NCI-H748 treated with DMSO at 0.1 percent for 48 hours (cell line): ENCODE results near the gene MESP1.
"Not testable (repeated sequence)": the region's sequence is repeated elsewhere in the genome, so short reads cannot be mapped to it uniquely, and the experiment has no call there.

Source experiments
- DNase-seq: peaks from one replicate; lab custom pipeline; 2025; lab: John Stamatoyannopoulos, UW

MESP1 gene

DNA sequence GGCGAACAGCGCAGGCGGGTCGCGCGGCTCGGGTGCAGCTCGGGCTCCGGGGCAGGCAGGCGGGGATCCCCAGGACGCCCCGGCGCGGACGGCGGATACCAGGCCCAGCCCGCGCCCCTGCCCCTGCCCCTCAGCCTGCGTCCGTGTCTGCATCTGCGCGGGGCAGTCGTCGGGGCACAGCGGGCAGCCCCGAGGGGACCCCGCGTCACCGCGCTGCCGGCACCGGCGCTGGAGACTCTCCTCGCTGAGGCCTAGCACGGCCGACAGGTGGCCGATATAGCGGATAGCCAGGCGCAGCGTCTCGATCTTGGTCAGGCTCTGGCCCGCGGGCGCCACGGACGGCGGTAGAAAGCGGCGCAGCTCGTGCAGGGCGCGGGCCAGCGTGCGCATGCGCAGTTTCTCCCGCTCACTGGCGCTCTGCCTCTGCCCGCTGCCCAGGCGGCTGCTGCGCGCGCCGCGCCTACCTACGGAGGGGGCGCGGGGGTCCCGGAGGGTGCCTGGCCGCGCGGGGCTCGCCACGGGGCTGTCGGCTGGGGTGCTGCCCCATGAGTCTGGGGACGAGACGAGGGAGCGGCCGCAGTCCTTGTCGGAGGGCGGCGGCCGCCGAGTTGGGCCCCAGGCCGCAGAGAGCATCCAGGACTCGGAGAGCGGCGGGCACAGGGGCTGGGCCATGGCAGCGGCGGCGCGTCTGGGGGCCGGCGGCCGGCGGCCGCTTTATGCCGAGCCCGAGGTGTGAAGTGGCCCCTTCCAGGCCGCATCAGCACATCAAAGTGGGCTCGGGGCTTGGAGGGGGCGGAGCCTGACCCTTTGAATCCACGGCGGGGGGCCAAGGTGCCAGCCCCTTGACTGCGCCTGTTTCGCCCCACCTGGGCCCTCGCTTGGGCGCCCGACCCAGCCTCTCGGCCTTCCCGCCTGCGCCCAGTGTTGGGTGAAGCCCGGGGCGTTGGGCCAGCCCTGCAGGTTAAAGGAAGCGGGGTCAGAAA lies at the start of gene MESP1:
Gene MESP1, minus strand, starts transcription at position 690 of the 983 bp plus-strand sequence. Its CDS starts 18 bp downstream, at position 672.
- DNase-seq = peak; percentile 69

- DNase-seq = no peak
Measured at GRCh38 chr15:89799918-89800498, 49.0 kb upstream of the MESP1 start.

- no peak for DNase-seq
Measured at GRCh38 chr15:89799011-89799911, 48.2 kb upstream of the MESP1 start.

GRCh38 chr15:89797678-89798201 lies 46.7 kb upstream of the MESP1 start:
- DNase-seq = no peak

GRCh38 chr15:89795996-89796395 lies 44.9 kb upstream of the MESP1 start:
- DNase-seq = no peak

- DNase-seq = no peak
Measured at GRCh38 chr15:89794627-89795241, 43.7 kb upstream of the MESP1 start.

- no peak for DNase-seq
Measured at GRCh38 chr15:89792106-89792805, 41.2 kb upstream of the MESP1 start.

DNA sequence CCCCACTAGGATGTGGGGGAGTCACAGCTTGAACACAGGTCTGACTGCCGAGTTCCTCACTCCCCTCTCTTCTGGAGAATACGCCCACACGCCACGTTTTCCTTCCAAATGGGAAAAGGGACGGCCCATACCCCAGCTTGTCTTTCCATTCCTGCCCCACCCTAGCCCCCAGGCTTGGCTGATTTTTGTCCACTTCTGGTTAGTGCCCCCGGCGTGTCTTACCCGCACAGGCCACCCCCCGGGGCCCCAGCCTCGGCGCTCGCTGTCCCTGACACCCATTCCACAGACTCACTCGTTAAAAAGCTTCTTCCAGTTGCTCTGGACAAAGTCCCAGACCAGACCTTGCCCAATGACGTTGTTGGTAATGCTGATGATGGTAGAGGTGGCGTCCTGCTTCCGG lies 39.6 kb upstream of the MESP1 start:
- no peak for DNase-seq

GRCh38 chr15:89790206-89790605 lies 39.2 kb upstream of the MESP1 start:
- no peak for DNase-seq

GRCh38 chr15:89788585-89788984 lies 37.5 kb upstream of the MESP1 start:
- not testable (repeated sequence) for DNase-seq

DNA sequence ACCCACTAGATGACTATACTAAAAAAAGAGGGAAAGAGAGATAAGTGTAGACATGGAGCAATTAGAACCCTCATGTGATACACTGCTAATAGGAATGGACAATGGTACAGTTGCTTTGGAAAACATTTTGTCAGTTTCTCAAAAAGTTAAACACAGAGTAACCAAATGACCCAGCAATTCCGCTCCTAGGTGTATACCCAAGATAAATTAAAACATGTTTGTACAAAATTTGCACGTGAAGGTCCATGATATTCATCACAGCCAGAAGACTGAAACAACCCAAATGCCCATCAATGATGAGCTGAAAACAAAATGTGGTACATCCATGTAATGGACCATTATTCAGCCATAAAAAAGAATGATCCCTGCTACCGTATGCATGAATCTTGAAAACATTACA lies 36.9 kb upstream of the MESP1 start:
- DNase-seq = no peak

- DNase-seq = no peak
Measured at GRCh38 chr15:89785774-89786140, 34.7 kb upstream of the MESP1 start.

GRCh38 chr15:89785064-89785773 lies 34.2 kb upstream of the MESP1 start:
- no peak for DNase-seq

DNA sequence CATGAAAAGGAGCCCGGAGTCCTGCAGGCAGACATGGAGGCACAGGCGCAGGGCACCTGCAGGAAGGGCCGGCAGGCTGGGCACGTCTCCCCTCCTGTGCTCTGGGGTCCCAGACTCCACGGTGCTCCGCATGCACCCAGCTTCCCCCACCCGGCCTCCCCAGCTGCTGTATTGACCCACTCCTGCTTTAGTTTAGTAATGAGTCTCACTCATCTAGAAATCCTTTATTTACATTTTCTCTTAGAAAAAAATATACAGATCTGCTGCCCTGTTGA lies 33.6 kb upstream of the MESP1 start:
- no peak for DNase-seq

GRCh38 chr15:89783861-89784685 lies 33.0 kb upstream of the MESP1 start:
- no peak for DNase-seq

DNA sequence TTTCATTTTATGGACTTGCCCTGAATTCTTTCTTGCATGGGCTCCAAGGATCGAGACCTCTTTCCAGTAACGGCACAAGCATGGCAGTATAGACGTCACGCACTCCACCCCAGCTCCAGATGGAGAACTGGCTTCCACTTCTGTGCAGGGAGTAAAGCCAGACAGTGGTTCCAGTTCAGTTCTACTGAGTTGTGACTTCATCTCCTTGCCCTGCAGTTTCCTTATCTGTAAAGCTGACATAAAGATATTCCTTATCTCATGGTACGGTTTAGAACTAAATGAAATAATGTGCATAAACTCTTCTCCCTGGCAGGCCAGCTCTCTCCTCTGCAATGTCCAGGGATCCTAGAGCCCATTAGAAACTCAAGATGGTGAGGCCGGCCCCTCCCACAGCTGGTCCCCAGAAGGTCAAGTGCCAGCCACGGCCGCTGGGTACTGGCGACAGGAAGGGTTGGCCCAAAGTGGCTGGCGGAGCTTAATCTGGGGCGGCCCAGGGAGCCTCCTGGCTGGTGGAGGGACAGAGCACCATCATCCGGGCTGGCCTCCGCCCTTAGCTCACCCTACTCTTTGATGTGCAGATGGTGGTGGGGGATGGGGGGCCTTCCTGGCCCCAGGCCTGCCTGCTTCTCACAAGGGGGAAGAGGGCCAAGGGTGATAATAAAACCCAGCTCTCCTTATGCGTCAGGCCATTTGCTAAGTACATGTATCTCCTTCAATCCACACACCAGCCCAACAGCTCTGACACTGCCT lies 32.2 kb upstream of the MESP1 start:
- no peak for DNase-seq

GRCh38 chr15:89782619-89782950 lies 31.5 kb upstream of the MESP1 start:
- DNase-seq = not testable (repeated sequence)

DNA sequence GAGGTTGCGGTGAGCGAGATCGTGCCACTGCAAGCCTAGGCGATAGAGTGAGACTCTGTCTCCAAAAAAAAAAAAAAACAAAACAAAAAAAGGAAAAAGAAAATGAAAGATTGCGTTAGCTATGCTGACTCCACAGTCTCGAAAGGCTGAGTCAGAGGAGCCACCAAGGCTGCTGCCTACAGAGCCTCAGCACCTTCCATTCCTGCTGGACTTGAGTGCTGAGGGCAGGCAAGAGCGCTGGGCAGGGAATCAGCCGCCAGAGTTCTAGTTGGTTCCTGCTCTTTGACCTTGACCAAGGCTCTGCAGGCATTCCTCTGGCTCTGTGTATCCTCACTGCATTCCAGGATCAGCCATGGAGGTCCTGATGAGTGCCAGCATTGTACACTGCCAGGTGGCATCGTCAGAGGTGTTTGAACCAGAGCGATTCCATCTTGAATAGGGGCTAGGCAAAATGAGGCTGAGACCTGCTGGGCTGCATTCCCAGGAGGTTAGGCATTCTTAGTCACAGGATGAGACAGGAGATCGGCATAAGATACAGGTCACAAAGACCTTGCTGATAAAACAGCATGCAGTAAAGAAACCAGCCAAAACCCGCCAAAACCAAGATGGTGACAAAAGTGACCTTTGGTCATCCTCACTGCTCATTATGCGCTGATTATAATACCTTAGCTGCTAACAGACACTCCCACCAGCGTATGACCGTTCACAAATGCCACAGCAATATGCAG lies 31.0 kb upstream of the MESP1 start:
- DNase-seq = no peak
